RWPE2 (cell line): ENCODE results near the gene ITGA4.

Experiments
- ATAC-seq: fragments of 200-7000 bp; cut with Tn5 transposase; 3 replicates; pipeline ENCODE4 v1.9.1; 2021; ENCODE audit warnings: low read depth
- DNase-seq: peaks from one replicate; pipeline ENCODE4 v3.0.0-alpha.2; 2020; ENCODE audit warnings: low spot score
- H3K27ac ChIP-seq: fragments of 450-650 bp; 2 replicates; pipeline ENCODE4 v1.5.1; 2017; ENCODE audit warnings: mild to moderate bottlenecking; ENCODE audit not compliant: poor library complexity, severe bottlenecking
- H3K27me3 ChIP-seq: fragments of 250-450 bp; sonication (Bioruptor Pico); 2 replicates; pipeline ENCODE4 v1.5.1; 2021; ENCODE audit warnings: mild to moderate bottlenecking, moderate library complexity; ENCODE audit not compliant: insufficient read depth, poor library complexity, severe bottlenecking
- H3K36me3 ChIP-seq: fragments of 250-450 bp; sonication (Bioruptor Pico); 2 replicates; pipeline ENCODE4 v1.5.1; 2020; ENCODE audit warnings: low read depth, mild to moderate bottlenecking, moderate library complexity
- H3K4me1 ChIP-seq: fragments of 250-450 bp; sonication (Bioruptor Pico); 2 replicates; pipeline ENCODE4 v1.5.1; 2021; ENCODE audit warnings: mild to moderate bottlenecking, moderate library complexity; ENCODE audit not compliant: insufficient read depth, poor library complexity, severe bottlenecking
- H3K4me3 ChIP-seq: fragments of 250-450 bp; sonication (Bioruptor Pico); 2 replicates; pipeline ENCODE4 v1.5.1; 2021; ENCODE audit warnings: mild to moderate bottlenecking, moderate library complexity; ENCODE audit not compliant: severe bottlenecking
- H3K9me3 ChIP-seq: fragments of 250-450 bp; sonication (Bioruptor Pico); 2 replicates; pipeline ENCODE4 v1.5.1; 2021; ENCODE audit warnings: mild to moderate bottlenecking, moderate library complexity; ENCODE audit not compliant: severe bottlenecking
- CTCF ChIP-seq: fragments of 450-650 bp; IDR thresholded peaks from one replicate; pipeline ENCODE4 v1.5.1; 2017; ENCODE audit warnings: mild to moderate bottlenecking, moderate library complexity; ENCODE audit not compliant: poor library complexity, severe bottlenecking

ITGA4 gene

GRCh38 chr2:181456660-181457120, 496 bp upstream of the ITGA4 start:
- peak; percentile 16; the same call in 1 of the 3 replicates for ATAC-seq
- Histone ChIP-seq H3K36me3 (no peaks in the 10 kb centered on the region), H3K27me3 (peaks cover 17% of the 10 kb centered on the region), H3K27ac (no peak overlapping the region), H3K4me1 (no peaks in the 10 kb centered on the region), H3K4me3 (peak overlapping the region; percentile 28), H3K9me3 (no peaks in the 10 kb centered on the region)
- TF ChIP-seq CTCF, result no peak
- no peak for DNase-seq

- peak; percentile 36 for DNase-seq
- Histone ChIP-seq H3K4me3 (peak overlapping the region; percentile 28), H3K27me3 (peaks cover 17% of the 10 kb centered on the region), H3K36me3 (no peaks in the 10 kb centered on the region), H3K4me1 (no peaks in the 10 kb centered on the region), H3K9me3 (no peaks in the 10 kb centered on the region), H3K27ac (no peak overlapping the region)
- ATAC-seq, result peak; percentile 54; the same call in 2 of the 3 replicates
- TF ChIP-seq CTCF, result no peak
These were observed 697 bp downstream of the ITGA4 start for GRCh38 chr2:181457741-181458425.

DNA sequence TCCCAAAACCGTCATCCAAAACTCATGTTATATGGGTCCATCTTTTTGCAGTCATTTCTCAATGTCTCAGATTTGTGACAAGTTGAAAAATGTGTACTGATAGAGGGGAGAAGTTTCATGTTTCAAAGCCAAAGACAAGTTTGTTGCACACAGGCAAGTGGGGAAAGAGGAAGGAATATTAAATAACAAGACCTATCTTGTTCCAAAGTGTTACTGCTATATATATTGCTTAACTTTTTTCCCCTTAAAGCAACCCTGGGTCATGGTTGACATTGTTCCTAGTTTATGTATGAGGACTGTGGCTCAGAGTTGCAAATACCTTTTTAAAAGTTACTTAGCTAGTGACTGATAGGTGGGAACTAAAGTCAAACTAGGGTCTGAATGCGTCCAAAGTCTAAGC, 1.7 kb downstream of the ITGA4 start:
- no peak overlapping the region for H3K4me3 ChIP-seq
- ATAC-seq (no peak), DNase-seq (no peak)
- no peak for TF ChIP-seq CTCF
- H3K27ac ChIP-seq, result no peak overlapping the region
- no peaks in the 10 kb centered on the region for H3K9me3 ChIP-seq
- peaks cover 17% of the 10 kb centered on the region for H3K27me3 ChIP-seq
- H3K4me1 ChIP-seq, result no peaks in the 10 kb centered on the region
- no peaks in the 10 kb centered on the region for H3K36me3 ChIP-seq

GRCh38 chr2:181459621-181460021, 2.4 kb downstream of the ITGA4 start:
- DNase-seq (no peak), ATAC-seq (no peak)
- TF ChIP-seq CTCF, result no peak
- Histone ChIP-seq H3K27ac (no peak overlapping the region), H3K36me3 (no peaks in the 10 kb centered on the region), H3K27me3 (peaks cover 17% of the 10 kb centered on the region), H3K9me3 (no peaks in the 10 kb centered on the region), H3K4me3 (no peak overlapping the region), H3K4me1 (no peaks in the 10 kb centered on the region)
